A204.1 (cell line): ENCODE data around the gene NYAP2.

Experiments
- FAIRE-seq: peaks from 2 replicates; lab custom pipeline; 2012; peaks lifted over from hg19 to GRCh38; lab: Jason Lieb, UNC

The NYAP2 gene

GRCh38 chr2:225399504-225399903, at the start of gene NYAP2:
Gene NYAP2 (plus strand): TSS chr2:225399710. CDS start chr2:225408881, 9,171 bp downstream.
- FAIRE-seq: no peak

GRCh38 chr2:225353579-225354085, 45.9 kb upstream of the NYAP2 start:
- no peak for FAIRE-seq

GRCh38 chr2:225354281-225354774, 45.2 kb upstream of the NYAP2 start:
- FAIRE-seq: no peak

- FAIRE-seq: no peak
Observed at GRCh38 chr2:225355788-225356187, 43.7 kb upstream of the NYAP2 start.

- FAIRE-seq: no peak
Observed at GRCh38 chr2:225366731-225367130, 32.8 kb upstream of the NYAP2 start.

GRCh38 chr2:225367482-225367881, 32.0 kb upstream of the NYAP2 start:
- no peak for FAIRE-seq

GRCh38 chr2:225378984-225379383, 20.5 kb upstream of the NYAP2 start:
- FAIRE-seq: no peak

- no peak for FAIRE-seq
Observed at GRCh38 chr2:225379856-225380255, 19.7 kb upstream of the NYAP2 start.

- FAIRE-seq: no peak
Observed at GRCh38 chr2:225381609-225382008, 17.9 kb upstream of the NYAP2 start.

- FAIRE-seq: no peak
Observed at GRCh38 chr2:225398372-225398771, 1.1 kb upstream of the NYAP2 start.

GRCh38 chr2:225400060-225400511, 576 bp downstream of the NYAP2 start:
- FAIRE-seq: no peak

- FAIRE-seq: no peak
Observed at GRCh38 chr2:225400546-225401400, 1.3 kb downstream of the NYAP2 start.

GRCh38 chr2:225402210-225402776, 2.8 kb downstream of the NYAP2 start:
- FAIRE-seq: no peak

GRCh38 chr2:225411452-225411851, 11.9 kb downstream of the NYAP2 start:
- no peak for FAIRE-seq

GRCh38 chr2:225413786-225414185, 14.3 kb downstream of the NYAP2 start:
- no peak for FAIRE-seq

GRCh38 chr2:225414902-225415301, 15.4 kb downstream of the NYAP2 start:
- FAIRE-seq: no peak

- FAIRE-seq: no peak
Observed at GRCh38 chr2:225415341-225415740, 15.8 kb downstream of the NYAP2 start.

- no peak for FAIRE-seq
Observed at GRCh38 chr2:225415792-225416191, 16.3 kb downstream of the NYAP2 start.

GRCh38 chr2:225416616-225417367, 17.3 kb downstream of the NYAP2 start:
- FAIRE-seq: no peak

GRCh38 chr2:225419033-225419432, 19.5 kb downstream of the NYAP2 start:
- no peak for FAIRE-seq

- FAIRE-seq: no peak
Observed at GRCh38 chr2:225422145-225422544, 22.6 kb downstream of the NYAP2 start.

GRCh38 chr2:225425284-225425683, 25.8 kb downstream of the NYAP2 start:
- FAIRE-seq: no peak

- FAIRE-seq: no peak
Observed at GRCh38 chr2:225428360-225428759, 28.9 kb downstream of the NYAP2 start.
